ENCODE results near the gene NKTR. TPM values are rescaled to one million over a fixed set of nuclear protein-coding genes. Genes with fewer than 3 reads are reported as not detected.

The NKTR gene
- total RNA-seq, 2 experiments from 2014 or later: 90.2 to 154 TPM

DNA sequence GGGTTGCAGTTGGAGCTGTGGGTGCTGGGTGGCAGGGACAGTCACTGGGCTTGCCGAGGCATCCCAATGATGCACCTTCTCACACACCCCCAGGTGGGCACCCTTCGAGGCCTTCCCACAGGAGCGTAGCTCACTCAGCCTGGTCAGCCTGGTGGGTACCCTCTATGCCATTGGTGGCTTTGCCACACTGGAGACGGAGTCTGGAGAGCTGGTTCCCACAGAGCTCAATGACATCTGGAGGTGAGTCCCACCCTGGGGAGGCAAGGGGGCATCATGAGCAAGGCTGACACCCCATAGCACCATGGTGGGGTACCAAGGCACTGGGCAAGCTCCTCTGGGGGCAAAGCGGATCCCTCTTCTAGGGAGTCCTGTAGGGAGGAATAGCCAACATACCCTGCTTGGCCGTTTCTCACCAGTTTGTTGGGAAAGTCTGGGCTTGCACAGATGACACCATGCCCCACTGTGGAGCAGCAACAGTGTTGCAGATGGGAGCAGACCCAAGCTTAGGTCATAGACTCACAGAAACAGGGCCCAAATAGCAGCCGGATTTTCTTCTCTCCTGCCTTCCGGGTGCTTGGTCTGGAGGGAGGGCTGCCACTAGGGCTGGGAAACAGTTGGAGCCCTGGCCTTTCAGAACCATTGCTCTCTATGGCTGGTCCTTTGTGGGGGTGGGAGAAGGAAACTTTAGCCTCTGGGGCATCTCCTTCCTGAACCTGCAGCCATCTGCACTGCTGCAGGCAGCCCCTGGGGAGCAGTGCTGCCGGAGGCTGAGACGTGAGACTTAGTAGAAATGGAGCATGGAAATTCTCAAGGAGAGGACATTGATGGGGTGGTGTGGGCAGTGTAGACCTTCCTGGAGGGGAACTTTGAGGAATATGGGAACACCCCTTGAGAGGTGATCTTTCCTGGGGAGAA lies 90.5 kb downstream of the NKTR start:
- CTCF ChIA-PET (ENCODE audit: unreplicated experiment): no interaction called here
- Histone ChIP-seq H3K4me1 (ENCODE audit: insufficient read depth, low read length, poor library complexity, severe bottlenecking) (no peaks in the 10 kb centered on the region), H3K9me2 (ENCODE audit: insufficient read depth, low read length) (no peaks in the 10 kb centered on the region), H3K9me3 (ENCODE audit: low read length) (no peaks in the 10 kb centered on the region), H3K27ac (ENCODE audit: low read depth, low read length, poor library complexity, severe bottlenecking) (no peak overlapping the region), H3K79me2 (ENCODE audit: insufficient read depth, low read depth, low read length) (no peaks in the 10 kb centered on the region), H4K20me1 (ENCODE audit: insufficient read depth, low read length) (no peaks in the 10 kb centered on the region), H3K4me2 (ENCODE audit: low read length) (no peak overlapping the region), H3K4me3 (ENCODE audit: low read depth, low read length, poor library complexity, severe bottlenecking) (no peak overlapping the region), H3K36me3 (ENCODE audit: insufficient read depth, low read length) (no peaks in the 10 kb centered on the region), H2AFZ (ENCODE audit: low read length) (no peak overlapping the region)
- intact Hi-C loops (cut with micrococcal nuclease; ENCODE audit: unreplicated experiment): no loop called here
- POLR2A ChIA-PET: no interaction called here
- BruUV-seq (replicated peaks): no TSS peak
- TF ChIP-seq, protein P1, sequence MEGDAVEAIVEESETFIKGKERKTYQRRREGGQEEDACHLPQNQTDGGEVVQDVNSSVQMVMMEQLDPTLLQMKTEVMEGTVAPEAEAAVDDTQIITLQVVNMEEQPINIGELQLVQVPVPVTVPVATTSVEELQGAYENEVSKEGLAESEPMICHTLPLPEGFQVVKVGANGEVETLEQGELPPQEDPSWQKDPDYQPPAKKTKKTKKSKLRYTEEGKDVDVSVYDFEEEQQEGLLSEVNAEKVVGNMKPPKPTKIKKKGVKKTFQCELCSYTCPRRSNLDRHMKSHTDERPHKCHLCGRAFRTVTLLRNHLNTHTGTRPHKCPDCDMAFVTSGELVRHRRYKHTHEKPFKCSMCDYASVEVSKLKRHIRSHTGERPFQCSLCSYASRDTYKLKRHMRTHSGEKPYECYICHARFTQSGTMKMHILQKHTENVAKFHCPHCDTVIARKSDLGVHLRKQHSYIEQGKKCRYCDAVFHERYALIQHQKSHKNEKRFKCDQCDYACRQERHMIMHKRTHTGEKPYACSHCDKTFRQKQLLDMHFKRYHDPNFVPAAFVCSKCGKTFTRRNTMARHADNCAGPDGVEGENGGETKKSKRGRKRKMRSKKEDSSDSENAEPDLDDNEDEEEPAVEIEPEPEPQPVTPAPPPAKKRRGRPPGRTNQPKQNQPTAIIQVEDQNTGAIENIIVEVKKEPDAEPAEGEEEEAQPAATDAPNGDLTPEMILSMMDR (conservative IDR thresholded peaks at IDR 0.05; ENCODE audit: low read length): no peak
- no peak for TF ChIP-seq EZH2phosphoT487 (IDR thresholded peaks at IDR 0.05; ENCODE audit: borderline replicate concordance, low read depth, low read length)
- DNase-seq (ENCODE audit: low spot score): no peak

- Histone ChIP-seq H3K27ac (ENCODE audit: low read depth, low read length, poor library complexity, severe bottlenecking) (no peak overlapping the region), H3K79me2 (ENCODE audit: insufficient read depth, low read depth, low read length) (no peaks in the 10 kb centered on the region), H3K4me2 (ENCODE audit: low read length) (no peak overlapping the region), H3K4me3 (ENCODE audit: low read depth, low read length, poor library complexity, severe bottlenecking) (no peak overlapping the region), H3K9me3 (ENCODE audit: low read length) (no peaks in the 10 kb centered on the region), H3K36me3 (ENCODE audit: insufficient read depth, low read length) (no peaks in the 10 kb centered on the region), H3K4me1 (ENCODE audit: insufficient read depth, low read length, poor library complexity, severe bottlenecking) (no peaks in the 10 kb centered on the region), H4K20me1 (ENCODE audit: insufficient read depth, low read length) (no peaks in the 10 kb centered on the region), H3K9me2 (ENCODE audit: insufficient read depth, low read length) (no peaks in the 10 kb centered on the region), H2AFZ (ENCODE audit: low read length) (no peak overlapping the region)
- no peak for DNase-seq (ENCODE audit: low spot score)
- ChIA-PET POLR2A (no interaction called here), CTCF (ENCODE audit: unreplicated experiment) (no interaction called here)
- BruUV-seq (replicated peaks): no TSS peak
- TF ChIP-seq EZH2phosphoT487 (IDR thresholded peaks at IDR 0.05; ENCODE audit: borderline replicate concordance, low read depth, low read length): no peak
- TF ChIP-seq, protein P1 (conservative IDR thresholded peaks at IDR 0.05; ENCODE audit: low read length): no peak
- intact Hi-C loops (cut with micrococcal nuclease; ENCODE audit: unreplicated experiment): no loop called here
Measured at GRCh38 chr3:42691816-42692666, 91.6 kb downstream of the NKTR start.
